Measurements from ENCODE around the gene NFE2. TPM values are rescaled to one million over a fixed set of nuclear protein-coding genes. Genes with fewer than 3 reads are reported as not detected.

Gene NFE2
- total and polyA plus RNA-seq, 2 donors (not counting 3 experiments of a cell fraction or from before 2014, with no cell fraction given), result not detected

DNA sequence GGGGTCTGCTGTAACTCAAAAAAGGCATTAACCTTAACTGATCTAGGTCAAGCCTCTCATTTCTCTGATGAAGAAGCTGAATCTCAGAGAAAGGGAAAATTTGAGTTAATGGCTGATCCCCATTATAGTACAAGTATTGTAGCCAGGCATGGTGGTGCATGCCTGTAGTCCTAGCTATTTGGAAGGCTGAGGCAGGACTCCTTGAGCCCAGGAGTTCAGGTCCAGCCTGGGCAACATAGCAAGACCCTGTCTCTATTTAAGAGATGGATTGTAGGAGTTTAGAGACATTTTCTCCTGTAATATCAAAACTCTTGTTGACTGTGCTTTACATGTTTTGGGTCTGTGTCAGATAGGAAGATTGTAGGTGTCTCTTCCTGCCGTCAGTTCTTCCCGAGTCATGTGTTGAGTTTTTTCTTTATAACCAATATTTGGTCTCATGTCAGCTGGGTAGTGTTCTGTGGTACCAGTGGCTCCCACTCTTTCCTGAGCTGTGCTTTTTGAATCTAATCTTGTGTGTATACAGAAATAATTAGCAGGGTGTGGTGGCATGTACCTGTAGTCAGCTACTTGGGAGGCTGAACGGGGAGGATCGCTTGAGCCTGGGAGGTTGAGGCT is 32.7 kb upstream of the NFE2 start:
- Histone ChIP-seq H3K79me2 (ENCODE audit: control insufficient read depth, insufficient read depth, low read length) (peaks cover 31% of the 10 kb centered on the region), H2AFZ (ENCODE audit: low read depth, low read length) (no peak overlapping the region), H3K36me3 (ENCODE audit: control insufficient read depth in 2 of 2, extremely low read depth in 1 of 2, insufficient read depth in 2 of 2, low read length in 2 of 2) (no peaks in the 10 kb centered on the region), H3K4me2 (ENCODE audit: insufficient read depth, low read length) (no peak overlapping the region), H4K20me1 (replicated peaks; ENCODE audit: control insufficient read depth, extremely low read depth, insufficient read depth, low read length) (no peaks in the 10 kb centered on the region), H3K27ac (ENCODE audit: insufficient read depth, low read depth, low read length) (no peak overlapping the region), H3K4me1 (ENCODE audit: control insufficient read depth, extremely low read depth, insufficient read depth, low read length) (peaks cover 23% of the 10 kb centered on the region), H3K9ac (replicated peaks; ENCODE audit: extremely low read depth, insufficient read depth, low read length) (no peak overlapping the region), H3K27me3 (ENCODE audit: control insufficient read depth in 2 of 2, insufficient read depth in 2 of 2, low read length in 2 of 2) (no peaks in the 10 kb centered on the region), H3K9me3 (replicated peaks; ENCODE audit: control insufficient read depth, insufficient read depth, low read length) (no peaks in the 10 kb centered on the region), H3K4me3 (replicated peaks in 1 of 3; ENCODE audit: insufficient read depth in 1 of 3, low read depth in 1 of 3, low read length in 3 of 3) (no peak overlapping the region), H3K9me1 (replicated peaks; ENCODE audit: control insufficient read depth, extremely low read depth, insufficient read depth, low read length) (no peaks in the 10 kb centered on the region)
- ChIA-PET CTCF (interaction anchor here (0.8 to 5.4 kb wide), 7 partner anchors 8 to 81 kb away, joined by 3 to 61 read pairs (median 3); partner anchors contain the start of gene COPZ1), POLR2A (interaction anchor here (0.6 kb wide), 1 partner anchor 9 kb away, joined by 5 read pairs; the partner anchor contains the start of gene COPZ1)
- FAIRE-seq (no peak), DNase-seq (ENCODE audit: low read depth, low spot score) (no peak)
- intact Hi-C loops (cut with micrococcal nuclease) (no loop called here), dilution Hi-C loops (cut with MboI; ENCODE audit: extremely low pct_ligation_motif_present, low sequenced_read_pairs) (no loop called here)
- TF ChIP-seq, protein P1, sequence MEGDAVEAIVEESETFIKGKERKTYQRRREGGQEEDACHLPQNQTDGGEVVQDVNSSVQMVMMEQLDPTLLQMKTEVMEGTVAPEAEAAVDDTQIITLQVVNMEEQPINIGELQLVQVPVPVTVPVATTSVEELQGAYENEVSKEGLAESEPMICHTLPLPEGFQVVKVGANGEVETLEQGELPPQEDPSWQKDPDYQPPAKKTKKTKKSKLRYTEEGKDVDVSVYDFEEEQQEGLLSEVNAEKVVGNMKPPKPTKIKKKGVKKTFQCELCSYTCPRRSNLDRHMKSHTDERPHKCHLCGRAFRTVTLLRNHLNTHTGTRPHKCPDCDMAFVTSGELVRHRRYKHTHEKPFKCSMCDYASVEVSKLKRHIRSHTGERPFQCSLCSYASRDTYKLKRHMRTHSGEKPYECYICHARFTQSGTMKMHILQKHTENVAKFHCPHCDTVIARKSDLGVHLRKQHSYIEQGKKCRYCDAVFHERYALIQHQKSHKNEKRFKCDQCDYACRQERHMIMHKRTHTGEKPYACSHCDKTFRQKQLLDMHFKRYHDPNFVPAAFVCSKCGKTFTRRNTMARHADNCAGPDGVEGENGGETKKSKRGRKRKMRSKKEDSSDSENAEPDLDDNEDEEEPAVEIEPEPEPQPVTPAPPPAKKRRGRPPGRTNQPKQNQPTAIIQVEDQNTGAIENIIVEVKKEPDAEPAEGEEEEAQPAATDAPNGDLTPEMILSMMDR (IDR thresholded peaks at IDR 0.05; ENCODE audit: extremely low read depth in 1 of 2, insufficient read depth in 1 of 2, low read depth in 1 of 2, low read length in 2 of 2), result no peak
- TF ChIP-seq MYC (IDR thresholded peaks at IDR 0.05; ENCODE audit: low read depth, low read length), result no peak
- no peak for TF ChIP-seq POLR2A (IDR thresholded peaks at IDR 0.05; ENCODE audit: low read depth, low read length)
- TF ChIP-seq GATA2 (IDR thresholded peaks at IDR 0.05; ENCODE audit: insufficient read depth, insufficient read length, low read depth, low read length), result no peak
- no peak for TF ChIP-seq POLR2AphosphoS5 (IDR thresholded peaks at IDR 0.05; ENCODE audit: insufficient read depth, low read depth, low read length)
- no peak for TF ChIP-seq FOS (IDR thresholded peaks at IDR 0.05; ENCODE audit: borderline replicate concordance, insufficient read depth, low read length)
- TF ChIP-seq, protein P2, sequence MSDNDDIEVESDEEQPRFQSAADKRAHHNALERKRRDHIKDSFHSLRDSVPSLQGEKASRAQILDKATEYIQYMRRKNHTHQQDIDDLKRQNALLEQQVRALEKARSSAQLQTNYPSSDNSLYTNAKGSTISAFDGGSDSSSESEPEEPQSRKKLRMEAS (IDR thresholded peaks at IDR 0.05; ENCODE audit: insufficient read depth, insufficient read length), result no peak
- no peak for TF ChIP-seq EZH2 (IDR thresholded peaks at IDR 0.05; ENCODE audit: borderline replicate concordance, low read depth, low read length, severe bottlenecking)
- TF ChIP-seq JUN (IDR thresholded peaks at IDR 0.05; ENCODE audit: borderline replicate concordance, insufficient read depth, insufficient read length, low read depth), result no peak
- no TSS peak for BruUV-seq (replicated peaks)
